HCT116 (cell line): ENCODE data around the gene EHMT1. TPM values are rescaled to one million over a fixed set of nuclear protein-coding genes. Genes with fewer than 3 reads are reported as not detected.

Experiments used
- ATAC-seq: fragments of 200-7000 bp; cut with Tn5 transposase; 2 replicates; pipeline ENCODE4 v1.9.1; 2020; ENCODE audit warnings: mild to moderate bottlenecking, moderate library complexity
- BruUV-seq: library from RNA; stranded (reverse); fragments of 400-500 nt; replicated peaks from 2 replicates; lab custom pipeline; 2021; lab: Mats Ljungman, UMichigan
- CTCF ChIA-PET: fragments of 300-600 bp; sonication (Branson Sonifier 250); formaldehyde crosslinking; loops from one replicate; lab custom pipeline; 2021; ENCODE audit warnings: antibody characterized with exemption; lab: Charles Lee
- POLR2A ChIA-PET: fragments of 300-600, 350-600 bp; sonication (Branson Sonifier 250); formaldehyde crosslinking; loops from one replicate; lab custom pipeline; 2021; ENCODE audit warnings: antibody characterized with exemption; lab: Charles Lee
- RAD21 ChIA-PET, 2 experiments: fragments of 300-600 bp; sonication (Branson Sonifier 250); formaldehyde crosslinking; loops; one replicate each; lab custom pipeline; 2023; ENCODE audit warnings: low total read pairs in 2 of 2; ENCODE audit not compliant: uncharacterized antibody in 2 of 2, unreplicated experiment in 2 of 2, low non-redundant PET in 1 of 2; lab: Charles Lee
- DNase-seq: peaks from one replicate; pipeline ENCODE4 v3.0.0-alpha.2; 2010; ENCODE audit warnings: low read depth, low spot score
- H2AFZ ChIP-seq: fragments of 200-600 bp; shearing (Covaris generic), sonication (generic); 2 replicates; pipeline ENCODE4 v1.6.1; 2017; ENCODE audit warnings: low read depth, mixed run types, mixed read lengths, antibody characterized with exemption, low read length; ENCODE audit not compliant: poor library complexity, severe bottlenecking
- H3K27ac ChIP-seq: 2 replicates; pipeline ENCODE4 v1.5.1; 2012; ENCODE audit warnings: low read depth, low read length
- H3K27me3 ChIP-seq: fragments of 200-600 bp; sonication (generic); 2 replicates; pipeline ENCODE4 v1.6.1; 2016; ENCODE audit warnings: mixed run types, low read length, mixed read lengths; ENCODE audit not compliant: insufficient read depth
- H3K36me3 ChIP-seq, 2 experiments: fragments of 200-500 bp in 1 of 2; fragments of 200-600 bp in 1 of 2; sonication (Bioruptor generic) in 1 of 2; sonication (generic) in 1 of 2; 2 replicates each; pipeline versions ENCODE4 v1.5.1 to v1.6.1; 2014 to 2016; ENCODE audit warnings: low read length in 2 of 2, inconsistent platforms in 1 of 2, mixed read lengths in 1 of 2, mixed run types in 1 of 2; ENCODE audit not compliant: insufficient read depth in 2 of 2, control insufficient read depth in 1 of 2
- H3K4me1 ChIP-seq, 2 experiments: fragments of 200-600 bp in 1 of 2; sonication (generic) in 1 of 2; 2 replicates each; pipeline versions ENCODE4 v1.5.1 to v1.6.1; 2012 to 2017; ENCODE audit warnings: low read length in 2 of 2, inconsistent platforms in 1 of 2, mild to moderate bottlenecking in 1 of 2, mixed read lengths in 1 of 2, mixed run types in 1 of 2, moderate library complexity in 1 of 2; ENCODE audit not compliant: insufficient read depth in 2 of 2, control insufficient read depth in 1 of 2
- H3K4me2 ChIP-seq: fragments of 200-600 bp; sonication (generic); 2 replicates; pipeline ENCODE4 v1.6.1; 2017; ENCODE audit warnings: mixed run types, low read length, mixed read lengths
- H3K4me3 ChIP-seq, 2 experiments: fragments of 200-600 bp in 1 of 2; sonication (generic) in 1 of 2; replicated peaks in 1 of 2; 2 replicates each; pipeline ENCODE4 v1.5.1; 2011 to 2016; ENCODE audit warnings: low read length in 2 of 2, control low read depth in 1 of 2, low read depth in 1 of 2, mild to moderate bottlenecking in 1 of 2, mixed read lengths in 1 of 2, mixed run types in 1 of 2
- H3K79me2 ChIP-seq: fragments of 200-600 bp; sonication (generic); 2 replicates; pipeline ENCODE4 v1.6.1; 2017; ENCODE audit warnings: mild to moderate bottlenecking, mixed run types, low read length, moderate library complexity, mixed read lengths; ENCODE audit not compliant: insufficient read depth
- H3K9ac ChIP-seq: fragments of 200-600 bp; sonication (generic); 2 replicates; pipeline ENCODE4 v1.6.1; 2016; ENCODE audit warnings: low read length, mixed read lengths
- H3K9me2 ChIP-seq: fragments of 200-600 bp; sonication (generic), shearing (Covaris generic); 2 replicates; pipeline ENCODE4 v1.6.1; 2017; ENCODE audit warnings: mixed run types, mild to moderate bottlenecking, moderate library complexity; ENCODE audit not compliant: insufficient read depth
- H3K9me3 ChIP-seq, 2 experiments: fragments of 200-500 bp in 1 of 2; fragments of 200-600 bp in 1 of 2; sonication (Bioruptor generic) in 1 of 2; sonication (generic) in 1 of 2; 2 replicates each; pipeline ENCODE4 v1.6.1; 2014 to 2017; ENCODE audit warnings: low read length in 2 of 2, mixed read lengths in 2 of 2, inconsistent platforms in 1 of 2, low read depth in 1 of 2, mild to moderate bottlenecking in 1 of 2, mixed run types in 1 of 2, moderate library complexity in 1 of 2; ENCODE audit not compliant: control insufficient read depth in 1 of 2, insufficient read depth in 1 of 2
- H4K20me1 ChIP-seq: fragments of 200-600 bp; sonication (generic), shearing (Covaris generic); 2 replicates; pipeline ENCODE4 v1.6.1; 2017; ENCODE audit warnings: mixed run types, mild to moderate bottlenecking, moderate library complexity; ENCODE audit not compliant: insufficient read depth
- EGR1 ChIP-seq: IDR thresholded peaks from 2 replicates; pipeline ENCODE4 v1.6.1; 2012; ENCODE audit warnings: low read depth
- ELF1 ChIP-seq: IDR thresholded peaks from 2 replicates; pipeline ENCODE4 v1.6.1; 2012; ENCODE audit warnings: low read depth, borderline replicate concordance
- EZH2phosphoT487 ChIP-seq: fragments of 200-600 bp; IDR thresholded peaks from 2 replicates; pipeline ENCODE4 v1.6.1; 2018; ENCODE audit warnings: antibody characterized with exemption, borderline replicate concordance
- JUND ChIP-seq: IDR thresholded peaks from 2 replicates; pipeline ENCODE4 v1.6.1; 2012
- RAD21 ChIP-seq: IDR thresholded peaks from 2 replicates; pipeline ENCODE4 v1.6.1; 2012; ENCODE audit warnings: low read depth, mild to moderate bottlenecking
- SP1 ChIP-seq: IDR thresholded peaks from 2 replicates; pipeline ENCODE4 v1.6.1; 2012; ENCODE audit warnings: low read depth
- SRF ChIP-seq: IDR thresholded peaks from 2 replicates; pipeline ENCODE4 v1.6.1; 2012; ENCODE audit warnings: low read depth
- YY1 ChIP-seq: IDR thresholded peaks from 2 replicates; pipeline ENCODE4 v1.6.1; 2011; ENCODE audit warnings: low read length, low read depth, moderate library complexity, mild to moderate bottlenecking; ENCODE audit not compliant: insufficient replicate concordance; ENCODE audit errors: extremely low read depth
- ZFX ChIP-seq: fragments of 450-650 bp; IDR thresholded peaks from 2 replicates; pipeline ENCODE4 v1.6.1; 2017
- intact Hi-C: fragments of 100-400 bp; cut with micrococcal nuclease; formaldehyde crosslinking; loops from 2 replicates; pipeline ENCODE4 v1.10.0; 2022
- total RNA-seq: library from RNA; stranded (reverse); gene quantifications from one replicate; pipeline ENCODE4 v1.2.1, GENCODE V29; 2021; ENCODE audit not compliant: unreplicated experiment
- TF ChIP-seq, protein P1 (sequence below): IDR thresholded peaks from 2 replicates; pipeline ENCODE4 v1.6.1; 2012

The EHMT1 gene
- total RNA-seq, 1 experiment from 2014 or later = 86.1 TPM

DNA sequence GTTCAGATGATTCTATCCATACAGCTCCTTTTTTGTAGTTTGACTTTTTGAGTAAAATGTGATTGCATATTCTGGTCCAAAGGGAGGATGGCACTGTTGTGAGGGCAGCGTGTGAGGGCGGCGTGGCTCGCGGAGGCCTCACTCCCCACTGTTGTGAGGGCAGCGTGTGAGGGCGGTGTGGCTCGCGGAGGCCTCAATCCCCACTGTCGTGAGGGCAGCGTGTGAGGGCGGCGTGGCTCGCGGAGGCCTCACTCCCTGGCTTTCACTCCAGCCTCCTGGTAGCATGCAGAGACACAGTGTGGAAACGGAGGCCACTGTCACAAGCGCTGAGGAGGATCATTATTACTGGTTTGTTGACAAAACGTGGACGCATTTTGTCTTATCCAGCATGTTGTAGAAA is 79.0 kb downstream of the EHMT1 start:
- no peaks in the 10 kb centered on the region for H3K36me3 ChIP-seq
- H3K4me1 ChIP-seq = no peaks in the 10 kb centered on the region
- H3K79me2 ChIP-seq = peaks cover 86% of the 10 kb centered on the region
- H3K9ac ChIP-seq = no peak overlapping the region
- RAD21 ChIA-PET = no interaction called here
- DNase-seq (no peak), ATAC-seq (no peak)
- H3K27me3 ChIP-seq = no peaks in the 10 kb centered on the region
- H3K4me3 ChIP-seq = no peak overlapping the region
- H3K9me2 ChIP-seq = no peaks in the 10 kb centered on the region
- POLR2A ChIA-PET = no interaction called here
- intact Hi-C loops = no loop called here
- H3K9me3 ChIP-seq = peaks cover 6% of the 10 kb centered on the region in 2 experiments; a peak in 1 of 4 replicates
- no peak overlapping the region for H3K27ac ChIP-seq
- no TSS peak for BruUV-seq
- no peak overlapping the region for H3K4me2 ChIP-seq
- H4K20me1 ChIP-seq = peaks cover 3% of the 10 kb centered on the region; the same call in 1 of the 2 replicates
- H2AFZ ChIP-seq = no peak overlapping the region
- TF ChIP-seq JUND = no peak
- TF ChIP-seq ZFX = no peak
- no peak for TF ChIP-seq SP1
- no peak for TF ChIP-seq YY1
- TF ChIP-seq, protein P1, sequence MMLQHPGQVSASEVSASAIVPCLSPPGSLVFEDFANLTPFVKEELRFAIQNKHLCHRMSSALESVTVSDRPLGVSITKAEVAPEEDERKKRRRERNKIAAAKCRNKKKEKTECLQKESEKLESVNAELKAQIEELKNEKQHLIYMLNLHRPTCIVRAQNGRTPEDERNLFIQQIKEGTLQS = no peak
- no peak for TF ChIP-seq EZH2phosphoT487
- TF ChIP-seq, all 23 proteins: peak for 0
- CTCF ChIA-PET = no interaction called here

DNA sequence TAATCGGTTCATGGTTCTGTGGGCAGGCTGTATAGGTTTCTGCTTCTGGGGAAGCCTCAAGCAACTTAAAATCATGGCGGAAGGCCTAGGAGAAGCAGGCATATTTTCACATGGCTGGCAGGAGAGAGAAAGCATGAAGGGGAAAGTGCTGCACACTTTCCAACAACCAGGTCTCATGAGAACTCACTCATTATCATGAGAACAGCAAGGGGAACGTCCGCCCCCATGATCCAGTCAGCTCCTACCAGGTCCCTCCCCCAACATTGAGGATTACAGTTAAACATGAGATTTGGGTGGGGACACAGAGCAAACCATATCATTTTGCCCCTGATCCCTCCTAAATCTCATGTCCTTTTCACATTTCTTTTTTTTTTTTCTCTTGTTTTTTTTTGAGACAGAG is 82.1 kb downstream of the EHMT1 start:
- H3K9me2 ChIP-seq = no peaks in the 10 kb centered on the region
- no peak overlapping the region for H2AFZ ChIP-seq
- ChIA-PET CTCF (no interaction called here), POLR2A (no interaction called here), RAD21 (no interaction called here)
- no peak overlapping the region for H3K9ac ChIP-seq
- no peak overlapping the region for H3K4me2 ChIP-seq
- intact Hi-C loops = no loop called here
- H3K36me3 ChIP-seq = no peaks in the 10 kb centered on the region
- peaks cover 6% of the 10 kb centered on the region in 2 experiments; a peak in 1 of 4 replicates for H3K9me3 ChIP-seq
- no peak overlapping the region for H3K4me3 ChIP-seq
- peaks cover 3% of the 10 kb centered on the region; the same call in 1 of the 2 replicates for H4K20me1 ChIP-seq
- H3K27me3 ChIP-seq = no peaks in the 10 kb centered on the region
- H3K4me1 ChIP-seq = peaks cover 0 to 5% of the 10 kb centered on the region in 2 experiments; a peak in 2 of 4 replicates
- BruUV-seq = no TSS peak
- TF ChIP-seq SRF (no peak), RAD21 (no peak), SP1 (no peak), EZH2phosphoT487 (no peak), EGR1 (no peak), ELF1 (no peak)
- ATAC-seq = no peak
- peaks cover 88% of the 10 kb centered on the region for H3K79me2 ChIP-seq
- DNase-seq = no peak
- no peak overlapping the region for H3K27ac ChIP-seq
